Trophoblast cell (in vitro differentiated cells and primary cell): ENCODE results near the gene OSBPL1A.

Experiments
- DNase-seq, 2 donors: peaks; one replicate each; pipeline ENCODE4 v3.0.0-alpha.2; 2016
- H2AFZ ChIP-seq: 2 replicates; pipeline ENCODE4 v1.6.1; 2013; ENCODE audit warnings: low read length, moderate library complexity, mild to moderate bottlenecking; ENCODE audit not compliant: insufficient read depth, poor library complexity
- H2AK5ac ChIP-seq: 2 replicates; pipeline ENCODE4 v1.6.1; 2013; ENCODE audit warnings: mild to moderate bottlenecking, low read length
- H2BK120ac ChIP-seq: 2 replicates; pipeline ENCODE4 v1.6.1; 2013; ENCODE audit warnings: low read length, mild to moderate bottlenecking, moderate library complexity; ENCODE audit not compliant: insufficient read depth, poor library complexity
- H2BK12ac ChIP-seq: 2 replicates; pipeline ENCODE4 v1.6.1; 2013; ENCODE audit warnings: mild to moderate bottlenecking, low read length, moderate library complexity
- H2BK5ac ChIP-seq: 2 replicates; pipeline ENCODE4 v1.6.1; 2013; ENCODE audit warnings: low read length, low read depth, moderate library complexity, mild to moderate bottlenecking; ENCODE audit not compliant: poor library complexity
- H3K14ac ChIP-seq: 2 replicates; pipeline ENCODE4 v1.6.1; 2013; ENCODE audit warnings: mild to moderate bottlenecking, low read length
- H3K18ac ChIP-seq: 2 replicates; pipeline ENCODE4 v1.6.1; 2013; ENCODE audit warnings: mild to moderate bottlenecking, low read length
- H3K23ac ChIP-seq: 2 replicates; pipeline ENCODE4 v1.6.1; 2013; ENCODE audit warnings: low read length
- H3K27ac ChIP-seq: 2 replicates; pipeline ENCODE4 v1.5.1; 2013; ENCODE audit warnings: low read depth, mild to moderate bottlenecking, inconsistent platforms, low read length, moderate library complexity
- H3K27me3 ChIP-seq: 2 replicates; pipeline ENCODE4 v1.6.1; 2013; ENCODE audit warnings: inconsistent platforms, mild to moderate bottlenecking, low read length, moderate library complexity; ENCODE audit not compliant: insufficient read depth
- H3K36me3 ChIP-seq, 2 experiments: 1 replicate in 1 of 2; 2 replicates in 1 of 2; pipeline ENCODE4 v1.6.1; 2013; ENCODE audit warnings: low read length in 2 of 2, mild to moderate bottlenecking in 2 of 2, moderate library complexity in 1 of 2; ENCODE audit not compliant: insufficient read depth in 2 of 2, control insufficient read depth in 1 of 2
- H3K4ac ChIP-seq: 2 replicates; pipeline ENCODE4 v1.6.1; 2013; ENCODE audit warnings: low read depth, mild to moderate bottlenecking, low read length, moderate library complexity
- H3K4me1 ChIP-seq, 2 experiments: 1 replicate in 1 of 2; 2 replicates in 1 of 2; pipeline ENCODE4 v1.6.1; 2013; ENCODE audit warnings: low read length in 2 of 2, mild to moderate bottlenecking in 2 of 2, moderate library complexity in 1 of 2; ENCODE audit not compliant: insufficient read depth in 2 of 2, control insufficient read depth in 1 of 2
- H3K4me2 ChIP-seq: 2 replicates; pipeline ENCODE4 v1.6.1; 2013; ENCODE audit warnings: inconsistent platforms, mild to moderate bottlenecking, low read length, moderate library complexity
- H3K4me3 ChIP-seq: 2 replicates; pipeline ENCODE4 v1.5.1; 2013; ENCODE audit warnings: mild to moderate bottlenecking, low read depth, low read length, inconsistent platforms
- H3K79me1 ChIP-seq: one replicate; pipeline ENCODE4 v1.6.1; 2013; ENCODE audit warnings: low read length
- H3K79me2 ChIP-seq: 2 replicates; pipeline ENCODE4 v1.6.1; 2013; ENCODE audit warnings: low read length, mild to moderate bottlenecking; ENCODE audit not compliant: control insufficient read depth, insufficient read depth, poor library complexity
- H3K9ac ChIP-seq: 2 replicates; pipeline ENCODE4 v1.6.1; 2013; ENCODE audit warnings: mild to moderate bottlenecking, low read length
- H3K9me3 ChIP-seq: 2 replicates; pipeline ENCODE4 v1.6.1; 2013; ENCODE audit warnings: low read depth, mild to moderate bottlenecking, control low read depth, inconsistent platforms, low read length; ENCODE audit not compliant: insufficient read depth
- H4K12ac ChIP-seq: 2 replicates; pipeline ENCODE4 v1.6.1; 2013; ENCODE audit warnings: low read depth, mild to moderate bottlenecking, low read length, moderate library complexity
- H4K8ac ChIP-seq: 2 replicates; pipeline ENCODE4 v1.6.1; 2013; ENCODE audit warnings: low read depth, mild to moderate bottlenecking, low read length, moderate library complexity
- H4K91ac ChIP-seq: one replicate; pipeline ENCODE4 v1.6.1; 2013; ENCODE audit warnings: low read depth, mild to moderate bottlenecking, low read length, moderate library complexity
- WGBS: extraction: QIAGEN DNeasy Blood & Tissue Kit; methylation state at CpG from one replicate; pipeline ENCODE4 v1.1.7; 2013; ENCODE audit warnings: missing lambda C conversion rate; ENCODE audit not compliant: insufficient read length, insufficient coverage; ENCODE audit errors: extremely low coverage; 5-methylcytosine and 5-hydroxymethylcytosine counted together

OSBPL1A gene

GRCh38 chr18:24243677-24244076 lies 153.9 kb downstream of the OSBPL1A start:
- H3K27me3 ChIP-seq: no peaks in the 10 kb centered on the region
- H3K9me3 ChIP-seq: no peaks in the 10 kb centered on the region
- no peaks in the 10 kb centered on the region for H3K79me2 ChIP-seq
- no peak overlapping the region for H3K4ac ChIP-seq
- no CpG with 5 or more reads among the region's 1 CpG for WGBS
- no peak overlapping the region for H3K14ac ChIP-seq
- H2AFZ ChIP-seq: no peak overlapping the region
- H4K91ac ChIP-seq: no peak overlapping the region
- H2BK12ac ChIP-seq: no peak overlapping the region
- H3K79me1 ChIP-seq: no peaks in the 10 kb centered on the region
- H3K18ac ChIP-seq: no peak overlapping the region
- H3K23ac ChIP-seq: no peak overlapping the region
- H2BK120ac ChIP-seq: no peak overlapping the region
- H4K12ac ChIP-seq: no peak overlapping the region
- no peak overlapping the region for H2AK5ac ChIP-seq
- H3K27ac ChIP-seq: no peak overlapping the region
- no peak overlapping the region for H4K8ac ChIP-seq
- H3K36me3 ChIP-seq: no peaks in the 10 kb centered on the region
- no peak overlapping the region for H3K4me3 ChIP-seq
- no peak overlapping the region for H3K9ac ChIP-seq
- no peak for DNase-seq
- H3K4me1 ChIP-seq: peaks cover 2 to 3% of the 10 kb centered on the region in 2 experiments
- no peak overlapping the region for H3K4me2 ChIP-seq
- H2BK5ac ChIP-seq: no peak overlapping the region

- Histone ChIP-seq H3K27ac (no peak overlapping the region), H3K36me3 (no peaks in the 10 kb centered on the region), H3K9ac (no peak overlapping the region), H2BK5ac (no peak overlapping the region), H3K4me1 (peaks cover 0 to 3% of the 10 kb centered on the region in 2 experiments), H3K18ac (no peak overlapping the region), H3K9me3 (no peaks in the 10 kb centered on the region), H3K79me2 (no peaks in the 10 kb centered on the region), H3K4me2 (no peak overlapping the region), H2BK120ac (no peak overlapping the region), H3K14ac (no peak overlapping the region), H2BK12ac (no peak overlapping the region), H3K79me1 (no peaks in the 10 kb centered on the region), H4K8ac (no peak overlapping the region), H2AFZ (no peak overlapping the region), H3K27me3 (no peaks in the 10 kb centered on the region), H4K12ac (no peak overlapping the region), H2AK5ac (no peak overlapping the region), H3K4ac (no peak overlapping the region), H3K23ac (no peak overlapping the region), H4K91ac (no peak overlapping the region), H3K4me3 (no peak overlapping the region)
- WGBS: no CpG with 5 or more reads among the region's 2 CpGs
- no peak for DNase-seq
Observed at GRCh38 chr18:24239341-24239740, 158.3 kb downstream of the OSBPL1A start.

GRCh38 chr18:24238387-24238786 lies 159.2 kb downstream of the OSBPL1A start:
- WGBS: no CpG with 5 or more reads among the region's 5 CpGs
- no peaks in the 10 kb centered on the region for H3K79me2 ChIP-seq
- no peak overlapping the region for H2BK120ac ChIP-seq

GRCh38 chr18:24234850-24235418 lies 162.7 kb downstream of the OSBPL1A start:
- Histone ChIP-seq H4K12ac (no peak overlapping the region), H2BK5ac (no peak overlapping the region), H2BK120ac (no peak overlapping the region), H3K9me3 (no peaks in the 10 kb centered on the region), H2AFZ (no peak overlapping the region), H4K91ac (no peak overlapping the region), H3K23ac (no peak overlapping the region), H3K18ac (no peak overlapping the region), H3K36me3 (no peaks in the 10 kb centered on the region), H3K4me2 (no peak overlapping the region), H2BK12ac (no peak overlapping the region), H3K27ac (no peak overlapping the region), H3K4me3 (no peak overlapping the region), H4K8ac (no peak overlapping the region), H2AK5ac (no peak overlapping the region), H3K27me3 (no peaks in the 10 kb centered on the region), H3K4me1 (peaks cover 0 to 3% of the 10 kb centered on the region in 2 experiments), H3K4ac (no peak overlapping the region), H3K9ac (no peak overlapping the region), H3K14ac (no peak overlapping the region), H3K79me1 (no peaks in the 10 kb centered on the region), H3K79me2 (no peaks in the 10 kb centered on the region)
- DNase-seq: peak; percentile 69 to 71
- no CpG with 5 or more reads among the region's 7 CpGs for WGBS

More at GRCh38 chr18:24238387-24238786, 159.2 kb downstream of the OSBPL1A start:
- Histone ChIP-seq H3K4ac (no peak overlapping the region), H3K9ac (no peak overlapping the region), H3K36me3 (no peaks in the 10 kb centered on the region), H3K18ac (no peak overlapping the region), H3K27me3 (no peaks in the 10 kb centered on the region), H4K8ac (no peak overlapping the region), H3K27ac (no peak overlapping the region), H3K14ac (no peak overlapping the region), H4K12ac (no peak overlapping the region), H2BK12ac (no peak overlapping the region), H3K9me3 (no peaks in the 10 kb centered on the region), H3K23ac (no peak overlapping the region), H2BK5ac (no peak overlapping the region), H2AK5ac (no peak overlapping the region), H2AFZ (no peak overlapping the region), H4K91ac (no peak overlapping the region), H3K4me3 (no peak overlapping the region), H3K79me1 (no peaks in the 10 kb centered on the region), H3K4me1 (peaks cover 0 to 3% of the 10 kb centered on the region in 2 experiments), H3K4me2 (no peak overlapping the region)
- peak in 1 of 2 donors; percentile 45 for DNase-seq
